Upper lobe of left lung (tissue), 6 donors: ENCODE results near the gene NEK10. TPM values are rescaled to one million over a fixed set of nuclear protein-coding genes. Genes with fewer than 3 reads are reported as not detected.
A peak's percentile ranks its signal among the peaks of the same experiment; 100 is the strongest.

Experiments used
- ATAC-seq, 2 donors: fragments of 200-7000 bp; cut with Tn5 transposase; one replicate each; pipeline ENCODE4 v1.9.1; 2022; ENCODE audit warnings: mild to moderate bottlenecking in 2 of 2, moderate library complexity in 2 of 2; ENCODE audit not compliant: low FRiP score in 2 of 2
- DNase-seq, 2 donors: peaks; one replicate each; pipeline ENCODE4 v3.0.0-alpha.2; 2019 to 2020
- H3K27ac ChIP-seq, 4 donors: fragments of 200-600 bp; sonication (generic); one replicate each; pipeline ENCODE4 v1.5.1; 2016 to 2019
- H3K27me3 ChIP-seq, 4 donors: fragments of 200-600 bp; sonication (generic); one replicate each; pipeline ENCODE4 v1.5.1; 2017 to 2019
- H3K36me3 ChIP-seq, 4 donors: fragments of 200-600 bp; sonication (generic); one replicate each; pipeline ENCODE4 v1.5.1; 2016 to 2019
- H3K4me1 ChIP-seq, 4 donors: fragments of 200-600 bp; sonication (generic); one replicate each; pipeline ENCODE4 v1.5.1; 2018 to 2019
- H3K4me3 ChIP-seq, 4 donors: fragments of 200-600 bp; sonication (generic); one replicate each; pipeline ENCODE4 v1.5.1; 2017 to 2019; ENCODE audit warnings: mild to moderate bottlenecking in 2 of 4, moderate library complexity in 1 of 4
- H3K9me3 ChIP-seq, 4 donors: fragments of 200-600 bp; sonication (generic); one replicate each; pipeline ENCODE4 v1.5.1; 2018 to 2019
- CTCF ChIP-seq, 6 experiments: fragments of 450-650 bp in 4 of 6; fragments of 200-600 bp in 2 of 6; sonication (generic) in 2 of 6; IDR thresholded peaks; one replicate each; pipeline ENCODE4 v1.5.1; 2016 to 2019; ENCODE audit warnings: antibody characterized with exemption in 6 of 6
- EP300 ChIP-seq, 4 donors: sonication (generic); formaldehyde crosslinking; IDR thresholded peaks; one replicate each; pipeline ENCODE4 v1.5.1; 2017; ENCODE audit warnings: antibody characterized with exemption in 4 of 4, control low read depth in 2 of 4
- POLR2A ChIP-seq, 4 donors: fragments of 450-650 bp; IDR thresholded peaks; one replicate each; pipeline ENCODE4 v1.5.1; 2016 to 2017; ENCODE audit warnings: antibody characterized with exemption in 4 of 4, mild to moderate bottlenecking in 2 of 4
- POLR2AphosphoS5 ChIP-seq, 2 donors: sonication (generic); formaldehyde crosslinking; IDR thresholded peaks; one replicate each; pipeline ENCODE4 v1.5.1; 2017; ENCODE audit warnings: antibody characterized with exemption in 2 of 2
- WGBS, 2 donors: methylation state at CpG; one replicate each; pipeline ENCODE4 v1.1.5; 2017 to 2018; 5-methylcytosine and 5-hydroxymethylcytosine counted together
- total RNA-seq, 6 donors: library from RNA; depleted of rRNA in 4 of 6; stranded (reverse); fragments of >200 nt in 4 of 6; gene quantifications; one replicate each; pipeline versions ENCODE4 v1.1.0 to v1.2.1, GENCODE V29; 2016 to 2021
- donor health status: DM: no; HTN: no; CAD: no; lungs with moderate emphysema.
- donor health status: DM: no; HTN: yes; CAD: no; lungs with severe emphysema.

Gene NEK10
- total RNA-seq, 6 donors from 2014 or later = 0.29 to 85.3 (median 12.1) TPM

GRCh38 chr3:27279123-27279522 lies 90.1 kb downstream of the NEK10 start:
- ATAC-seq (no peak), DNase-seq (no peak)
- Histone ChIP-seq H3K4me3 (no peak overlapping the region), H3K4me1 (no peaks in the 10 kb centered on the region), H3K27me3 (no peaks in the 10 kb centered on the region), H3K9me3 (no peaks in the 10 kb centered on the region), H3K36me3 (no peaks in the 10 kb centered on the region), H3K27ac (no peak overlapping the region)
- WGBS, 2 donors = 23 to 49% methylated on average over 1 of the region's 1 CpG
- TF ChIP-seq CTCF (IDR thresholded peaks at IDR 0.05) (peak in 1 of 6 experiments; percentile 15), EP300 (IDR thresholded peaks at IDR 0.05) (no peak), POLR2AphosphoS5 (IDR thresholded peaks at IDR 0.05) (no peak), POLR2A (IDR thresholded peaks at IDR 0.05) (no peak)

- WGBS, 2 donors = 78 to 81% methylated on average over 3 of the region's 3 CpGs
- no peaks in the 10 kb centered on the region for H3K27me3 ChIP-seq
Measured at GRCh38 chr3:27278383-27279055, 90.7 kb downstream of the NEK10 start.

GRCh38 chr3:27275441-27275990 lies 93.7 kb downstream of the NEK10 start:
- 64 to 68% methylated on average over 5 of the region's 5 CpGs for WGBS, 2 donors
- ATAC-seq (no peak), DNase-seq (no peak)
- Histone ChIP-seq H3K4me1 (no peaks in the 10 kb centered on the region), H3K9me3 (no peaks in the 10 kb centered on the region), H3K27ac (no peak overlapping the region), H3K36me3 (no peaks in the 10 kb centered on the region), H3K4me3 (no peak overlapping the region), H3K27me3 (no peaks in the 10 kb centered on the region)
- TF ChIP-seq POLR2A (IDR thresholded peaks at IDR 0.05) (no peak), CTCF (IDR thresholded peaks at IDR 0.05) (no peak), POLR2AphosphoS5 (IDR thresholded peaks at IDR 0.05) (no peak), EP300 (IDR thresholded peaks at IDR 0.05) (no peak)

More at GRCh38 chr3:27278383-27279055, 90.7 kb downstream of the NEK10 start:
- DNase-seq (no peak), ATAC-seq (no peak)
- H3K36me3 ChIP-seq = no peaks in the 10 kb centered on the region
- no peak overlapping the region for H3K4me3 ChIP-seq
- TF ChIP-seq CTCF (IDR thresholded peaks at IDR 0.05) (no peak), POLR2A (IDR thresholded peaks at IDR 0.05) (no peak), POLR2AphosphoS5 (IDR thresholded peaks at IDR 0.05) (no peak), EP300 (IDR thresholded peaks at IDR 0.05) (no peak)
- H3K4me1 ChIP-seq = no peaks in the 10 kb centered on the region
- no peaks in the 10 kb centered on the region for H3K9me3 ChIP-seq
- H3K27ac ChIP-seq = no peak overlapping the region

GRCh38 chr3:27271890-27272289 lies 97.3 kb downstream of the NEK10 start:
- Histone ChIP-seq H3K9me3 (no peaks in the 10 kb centered on the region), H3K27ac (no peak overlapping the region), H3K4me3 (no peak overlapping the region), H3K36me3 (no peaks in the 10 kb centered on the region), H3K4me1 (no peaks in the 10 kb centered on the region), H3K27me3 (no peaks in the 10 kb centered on the region)
- DNase-seq (no peak), ATAC-seq (no peak)
- TF ChIP-seq EP300 (IDR thresholded peaks at IDR 0.05) (no peak), POLR2AphosphoS5 (IDR thresholded peaks at IDR 0.05) (no peak), POLR2A (IDR thresholded peaks at IDR 0.05) (no peak), CTCF (IDR thresholded peaks at IDR 0.05) (no peak)

- no peak for DNase-seq
- 79 to 82% methylated on average over 1 of the region's 1 CpG for WGBS, 2 donors
Measured at GRCh38 chr3:27254896-27255295, 114.3 kb downstream of the NEK10 start.

More at GRCh38 chr3:27254896-27255295, 114.3 kb downstream of the NEK10 start:
- Histone ChIP-seq H3K9me3 (no peaks in the 10 kb centered on the region), H3K27ac (no peak overlapping the region), H3K4me1 (no peaks in the 10 kb centered on the region), H3K27me3 (no peaks in the 10 kb centered on the region), H3K36me3 (no peaks in the 10 kb centered on the region), H3K4me3 (no peak overlapping the region)
- TF ChIP-seq EP300 (IDR thresholded peaks at IDR 0.05) = no peak
- no peak for TF ChIP-seq POLR2AphosphoS5 (IDR thresholded peaks at IDR 0.05)
- TF ChIP-seq POLR2A (IDR thresholded peaks at IDR 0.05) = no peak
- ATAC-seq = no peak
